Activated CD4-positive, CD25-positive, alpha-beta regulatory T cell treated with anti-CD3 and anti-CD28 coated beads, Interleukin-2, amount 50 U/mL, for 16 hours (primary cell): Measurements from ENCODE around the gene GINS2.
A peak's percentile ranks its signal among the peaks of the same experiment; 100 is the strongest.

Experiments used
- DNase-seq: peaks from one replicate; pipeline ENCODE4 v3.0.0-alpha.2; 2020; ENCODE audit warnings: low read depth, low spot score

The GINS2 gene

DNA sequence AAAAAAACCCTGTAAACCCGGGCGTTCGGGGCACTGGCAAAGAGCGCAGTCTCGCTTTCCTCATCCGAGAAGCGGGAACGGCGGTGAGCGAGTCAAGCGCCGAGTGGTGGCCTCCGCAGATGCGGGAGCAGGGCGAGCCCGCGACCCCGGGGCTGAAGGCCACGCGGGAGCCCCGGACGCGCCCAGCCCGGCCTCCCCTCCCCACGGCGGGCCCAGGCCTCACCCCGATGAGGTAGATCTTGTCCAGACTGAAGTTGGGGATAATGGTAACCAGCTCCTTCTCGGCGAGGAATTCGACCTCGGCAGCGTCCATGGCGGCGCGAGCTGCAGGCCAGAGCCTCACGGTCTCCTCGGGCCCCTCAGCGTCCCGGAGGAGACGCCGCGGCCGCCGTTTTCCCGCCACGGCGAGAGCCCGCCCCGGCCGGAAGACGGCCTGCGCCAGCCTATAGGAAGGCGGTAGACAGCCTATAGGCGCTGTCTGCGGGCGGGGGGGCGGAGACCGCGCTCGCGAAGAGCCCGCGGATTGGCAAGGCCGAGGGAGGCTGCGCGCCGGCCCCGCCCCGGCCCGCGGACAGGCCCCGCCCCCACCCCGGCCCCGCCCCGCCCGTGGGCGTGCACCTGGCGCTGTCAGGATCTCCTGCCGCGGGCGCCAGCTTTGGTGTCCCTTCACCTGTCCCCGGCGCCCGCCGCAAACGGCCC, at the start of gene GINS2:
TSS of gene GINS2 (minus strand) at position 369 of the 699 bp plus-strand sequence. CDS start at position 313, 56 bp downstream.
- peak; percentile 80 for DNase-seq

DNA sequence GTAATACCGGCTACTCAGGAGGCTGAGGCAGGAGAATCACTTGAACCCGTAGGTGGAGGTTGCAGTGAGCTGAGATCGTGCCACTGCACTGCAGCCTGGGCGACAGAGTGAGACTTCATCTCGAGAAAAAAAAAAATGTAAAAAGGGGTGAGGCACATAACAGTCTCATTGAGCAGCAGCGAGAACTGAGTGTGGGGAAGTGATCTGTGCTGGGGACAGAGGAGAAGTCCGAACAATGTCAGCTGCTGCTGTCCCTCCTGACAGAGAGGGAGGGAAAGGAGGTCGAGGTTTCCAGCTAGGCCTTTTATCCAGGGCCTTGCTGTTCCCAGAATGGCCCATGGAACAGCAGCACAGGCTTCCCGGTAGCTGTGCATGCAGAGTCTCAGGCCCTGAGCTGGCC, 48.2 kb upstream of the GINS2 start:
- no peak for DNase-seq

DNA sequence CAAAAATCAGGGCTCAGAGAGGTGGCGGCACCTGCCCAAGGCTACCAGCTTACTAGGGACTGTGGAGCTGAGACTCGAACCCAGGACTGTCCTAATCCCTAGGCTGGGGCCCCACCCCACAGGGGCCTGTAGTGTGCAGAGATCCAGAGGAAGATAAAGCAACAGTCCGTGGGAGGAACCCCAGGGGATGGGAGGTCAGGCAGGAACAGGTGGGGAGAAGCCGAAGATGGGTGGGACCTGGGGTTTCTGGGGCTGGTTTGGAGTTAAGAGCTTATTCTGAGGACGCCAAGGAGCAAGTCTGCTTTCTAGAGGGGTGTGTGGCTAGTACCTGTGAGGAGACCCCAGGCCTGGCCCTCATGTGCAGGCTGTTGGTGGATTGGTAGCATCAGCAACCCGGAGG, 47.2 kb upstream of the GINS2 start:
- DNase-seq = no peak

DNA sequence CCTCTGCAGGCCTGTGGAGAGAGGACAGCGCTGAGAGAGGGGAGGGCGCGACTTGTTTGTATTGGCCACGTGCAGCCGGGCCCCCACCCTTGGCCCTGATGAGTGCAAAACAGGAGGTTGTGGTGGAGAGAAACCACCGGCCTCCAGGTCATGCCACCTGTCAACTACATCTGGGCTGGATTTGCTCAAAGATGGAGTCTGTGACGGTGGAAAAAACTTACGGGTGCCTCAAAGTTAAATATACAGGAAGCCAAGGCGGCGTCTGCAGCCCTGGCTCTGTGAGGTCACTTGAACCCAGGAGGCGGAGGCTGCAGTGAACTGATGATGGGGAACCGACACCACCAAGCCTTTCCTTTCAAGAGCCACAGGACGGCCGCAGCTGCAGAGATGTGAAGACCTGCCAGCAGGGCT, 46.5 kb upstream of the GINS2 start:
- peak; percentile 11 for DNase-seq

DNA sequence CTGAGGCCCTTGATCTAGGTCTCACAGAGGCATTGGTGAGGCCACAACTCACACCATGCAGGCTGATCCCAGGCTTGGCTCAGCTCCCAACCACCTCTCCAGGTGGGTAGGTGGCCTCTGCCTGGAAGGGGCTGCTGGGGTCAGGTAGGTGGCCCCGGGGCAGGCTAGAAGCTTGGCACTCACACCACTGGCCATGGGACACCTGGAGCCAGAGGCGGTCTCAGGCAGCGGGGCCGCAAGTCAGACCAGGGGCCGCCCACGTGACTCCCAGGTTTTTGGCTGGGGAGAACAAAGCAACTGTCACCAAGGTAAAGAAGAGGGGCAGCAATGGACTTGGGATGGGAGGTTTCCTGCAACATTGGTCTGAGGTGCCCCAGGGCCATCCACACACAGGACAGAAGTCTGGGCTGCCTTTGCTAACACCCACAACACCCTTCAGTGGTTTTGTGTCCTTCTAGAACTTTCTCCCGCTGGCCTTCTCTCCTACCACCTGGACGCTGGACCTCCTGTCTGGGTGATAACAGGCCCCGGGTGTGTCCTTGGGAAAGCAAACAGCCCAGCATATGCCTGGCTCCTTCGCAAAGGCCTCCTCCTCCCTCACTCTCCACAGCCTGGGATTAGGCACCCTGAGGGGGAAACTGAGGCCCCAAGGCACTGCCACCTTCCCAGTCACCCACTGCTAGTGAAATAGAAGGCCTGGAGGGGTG, 45.7 kb upstream of the GINS2 start:
- no peak for DNase-seq

GRCh38 chr16:85733839-85734170, 45.1 kb upstream of the GINS2 start:
- no peak for DNase-seq

- DNase-seq = no peak
These were observed 44.5 kb upstream of the GINS2 start for GRCh38 chr16:85733155-85733838.

- no peak for DNase-seq
These were observed 42.4 kb upstream of the GINS2 start for GRCh38 chr16:85731179-85731578.

DNA sequence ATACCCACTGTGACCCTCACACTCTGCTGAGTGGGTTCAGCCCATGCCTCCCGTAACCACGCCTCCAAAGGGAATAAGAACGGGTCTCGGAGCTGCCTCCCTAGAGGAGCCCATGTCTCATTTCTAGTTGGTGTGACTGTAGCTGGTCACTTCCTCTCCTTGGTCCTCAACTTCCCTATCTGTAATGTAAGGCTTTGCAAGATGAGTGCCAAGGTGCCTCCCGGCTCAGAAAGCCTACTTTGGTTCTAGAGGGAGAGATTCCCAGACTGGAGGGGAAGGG, 41.4 kb upstream of the GINS2 start:
- DNase-seq = no peak

DNA sequence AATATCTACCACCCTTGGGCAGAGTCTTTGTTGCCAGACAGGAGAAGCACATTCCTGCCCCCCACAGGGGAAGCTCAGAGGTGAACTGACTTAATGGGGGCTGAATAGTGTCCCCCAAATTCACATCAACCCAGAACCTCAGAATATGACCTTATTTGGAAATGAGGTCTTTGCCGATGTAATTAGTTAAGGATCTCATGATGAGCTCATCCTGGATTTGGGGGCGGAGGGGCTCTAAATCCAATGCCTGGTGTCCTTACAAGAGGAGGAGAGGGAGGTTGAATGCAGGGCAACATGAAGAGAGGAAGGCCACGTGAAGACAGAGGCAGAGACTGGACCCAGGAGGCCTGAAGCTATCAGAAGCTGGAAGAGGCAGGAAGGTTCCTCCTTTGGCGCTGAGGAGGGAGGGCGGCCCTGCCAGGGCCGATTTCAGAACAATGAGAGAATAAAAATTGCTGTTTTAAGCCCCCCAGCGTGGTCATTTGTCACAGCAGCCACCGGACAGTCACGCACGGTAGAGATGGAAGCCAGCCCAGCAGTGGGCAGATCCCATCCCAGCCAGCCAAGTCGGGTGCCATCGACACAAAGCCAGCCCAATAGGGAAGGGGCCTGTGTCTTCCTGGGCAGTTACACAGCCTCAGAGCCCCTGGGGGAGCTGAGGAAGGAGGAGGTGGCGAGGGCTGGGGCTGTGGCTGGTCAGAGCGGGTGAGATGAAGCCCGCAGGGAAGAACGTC, 40.9 kb upstream of the GINS2 start:
- no peak for DNase-seq

DNA sequence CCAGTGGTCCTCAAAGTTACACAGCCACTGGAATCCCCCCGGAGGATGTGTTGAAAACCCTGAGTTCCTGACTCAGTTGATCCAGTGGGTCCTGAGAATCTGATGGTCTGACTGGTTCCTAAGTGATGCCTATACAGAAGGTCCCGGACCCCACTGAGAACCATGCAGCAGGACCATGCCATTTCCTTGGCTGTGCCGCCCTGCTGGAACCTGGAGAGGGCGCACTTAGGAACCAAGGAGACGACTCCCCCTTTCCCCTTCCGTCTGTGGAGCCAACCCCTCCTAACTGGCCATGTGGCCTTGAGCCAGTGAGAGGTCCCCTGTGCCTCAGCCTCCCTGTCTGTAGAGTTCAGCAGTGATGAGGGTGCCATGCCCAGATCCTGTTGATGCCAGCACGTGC, 40.1 kb upstream of the GINS2 start:
- DNase-seq = no peak

GRCh38 chr16:85724936-85725335, 36.2 kb upstream of the GINS2 start:
- DNase-seq = no peak

DNA sequence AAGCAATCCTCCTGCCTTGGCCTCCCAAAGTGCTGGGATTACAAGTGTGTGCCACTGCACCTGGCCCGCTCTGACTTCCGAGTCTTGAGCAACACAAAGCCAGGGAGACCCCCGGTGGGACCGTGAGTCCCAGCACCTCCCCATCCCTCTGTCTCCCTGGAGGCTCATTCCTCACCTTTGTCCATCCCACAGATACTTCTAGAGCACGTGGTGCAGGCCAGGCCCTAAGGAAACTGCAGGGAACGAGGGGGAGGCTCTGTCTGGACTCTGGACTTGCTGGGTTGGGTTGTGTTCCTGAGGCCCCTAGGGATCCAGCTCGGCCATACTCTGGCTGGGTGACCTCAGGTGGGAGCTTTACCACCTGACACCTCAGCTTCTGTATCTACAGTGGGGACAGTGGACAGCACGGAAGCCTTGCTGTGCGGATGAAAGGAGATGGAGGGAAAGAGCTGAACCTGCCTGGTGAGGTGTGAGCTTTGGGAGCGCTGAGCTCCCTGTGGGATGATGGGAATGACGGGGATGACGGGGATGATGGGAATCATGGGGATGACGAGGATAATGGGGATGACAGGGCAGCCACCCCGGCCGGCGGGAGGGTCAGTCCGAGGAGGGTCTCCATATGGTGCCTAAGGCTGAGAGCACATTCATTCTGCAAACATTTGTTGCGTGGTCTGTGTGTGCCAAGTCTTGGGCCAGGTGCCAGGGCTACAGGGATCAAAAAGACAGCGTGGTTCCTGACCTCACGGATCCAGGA, 35.5 kb upstream of the GINS2 start:
- no peak for DNase-seq

- DNase-seq = no peak
These were observed 33.6 kb upstream of the GINS2 start for GRCh38 chr16:85722128-85722893.

DNA sequence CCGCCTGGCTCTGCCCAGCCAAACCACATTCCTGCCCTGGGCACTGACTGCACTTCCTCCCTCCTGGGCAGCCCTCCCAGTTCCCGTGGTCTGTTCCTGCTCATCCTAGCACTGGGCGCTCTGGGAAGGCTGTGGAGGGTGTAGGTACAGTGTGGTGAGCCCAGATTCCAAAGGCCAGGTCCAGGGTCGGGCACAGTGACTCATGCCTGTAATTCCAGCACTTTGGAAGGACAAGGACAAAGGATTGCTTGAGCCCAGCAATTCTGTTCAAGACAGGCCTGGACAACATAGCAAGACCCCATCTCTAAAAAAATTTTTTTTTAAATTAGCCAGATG, 31.5 kb upstream of the GINS2 start:
- DNase-seq = no peak

GRCh38 chr16:85719605-85720301, 31.0 kb upstream of the GINS2 start:
- DNase-seq = no peak

DNA sequence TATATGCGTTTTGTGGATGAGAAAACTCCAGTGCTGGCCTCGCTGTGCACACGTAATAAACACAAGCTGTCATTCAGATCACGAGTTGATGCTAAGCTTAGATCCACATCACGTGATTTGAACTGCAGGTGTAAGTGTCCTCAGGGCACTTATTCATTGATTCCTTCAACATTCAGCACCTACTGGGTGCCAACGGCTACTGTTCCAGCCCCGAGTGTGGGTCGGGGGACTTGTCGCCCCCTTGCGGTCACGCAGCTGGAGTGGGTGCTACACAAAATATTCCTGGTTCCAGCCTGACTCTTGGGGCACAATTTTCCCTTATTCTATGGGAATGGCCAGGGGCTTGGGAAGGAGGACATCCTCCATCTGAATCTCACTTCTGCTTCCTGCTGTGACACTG, 29.9 kb upstream of the GINS2 start:
- DNase-seq = no peak

DNA sequence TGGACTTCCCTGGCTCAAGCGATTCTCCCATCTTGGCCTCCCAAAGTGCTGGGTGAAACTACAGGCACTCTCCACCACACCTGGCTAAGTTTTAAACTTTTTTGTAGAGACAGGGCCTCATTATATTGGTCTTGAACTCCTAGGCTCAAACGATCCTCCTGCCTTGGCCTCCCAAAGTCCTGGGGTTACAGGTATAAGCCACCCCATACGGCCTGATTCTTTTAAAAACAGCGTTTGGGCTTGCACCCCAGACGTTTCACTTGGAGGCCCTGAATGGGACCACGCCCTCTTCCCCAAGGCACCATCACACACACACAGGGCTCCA, 29.4 kb upstream of the GINS2 start:
- DNase-seq = no peak

GRCh38 chr16:85717393-85718152, 28.8 kb upstream of the GINS2 start:
- peak; percentile 19 for DNase-seq

- no peak for DNase-seq
These were observed 27.9 kb upstream of the GINS2 start for GRCh38 chr16:85716680-85717038.
